Measurements from ENCODE around the gene PHAF1.

DNA sequence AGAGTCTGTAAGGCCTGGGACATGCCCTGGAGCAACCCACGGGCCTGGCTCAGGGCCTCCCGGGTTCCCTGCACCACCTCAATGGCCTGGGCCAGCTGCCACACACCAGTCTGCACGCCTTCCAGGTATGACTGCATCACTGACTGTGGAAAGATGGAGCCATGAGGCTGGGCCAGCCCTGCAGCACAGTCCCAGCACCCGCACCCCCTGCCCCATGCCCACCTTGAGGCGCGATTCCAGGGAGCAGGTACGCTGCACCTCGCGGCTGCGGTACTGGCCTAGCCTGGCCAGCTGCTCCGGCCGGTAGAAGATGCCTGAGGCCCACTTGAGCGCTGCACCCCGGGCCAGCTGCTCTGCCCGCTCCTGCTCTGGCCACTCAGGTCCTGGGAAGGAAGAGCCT lies 79.1 kb downstream of the PHAF1 start:
- TF ChIP-seq POLR2AphosphoS5 (IDR thresholded peaks at IDR 0.05): no peak
- TF ChIP-seq, protein P1, sequence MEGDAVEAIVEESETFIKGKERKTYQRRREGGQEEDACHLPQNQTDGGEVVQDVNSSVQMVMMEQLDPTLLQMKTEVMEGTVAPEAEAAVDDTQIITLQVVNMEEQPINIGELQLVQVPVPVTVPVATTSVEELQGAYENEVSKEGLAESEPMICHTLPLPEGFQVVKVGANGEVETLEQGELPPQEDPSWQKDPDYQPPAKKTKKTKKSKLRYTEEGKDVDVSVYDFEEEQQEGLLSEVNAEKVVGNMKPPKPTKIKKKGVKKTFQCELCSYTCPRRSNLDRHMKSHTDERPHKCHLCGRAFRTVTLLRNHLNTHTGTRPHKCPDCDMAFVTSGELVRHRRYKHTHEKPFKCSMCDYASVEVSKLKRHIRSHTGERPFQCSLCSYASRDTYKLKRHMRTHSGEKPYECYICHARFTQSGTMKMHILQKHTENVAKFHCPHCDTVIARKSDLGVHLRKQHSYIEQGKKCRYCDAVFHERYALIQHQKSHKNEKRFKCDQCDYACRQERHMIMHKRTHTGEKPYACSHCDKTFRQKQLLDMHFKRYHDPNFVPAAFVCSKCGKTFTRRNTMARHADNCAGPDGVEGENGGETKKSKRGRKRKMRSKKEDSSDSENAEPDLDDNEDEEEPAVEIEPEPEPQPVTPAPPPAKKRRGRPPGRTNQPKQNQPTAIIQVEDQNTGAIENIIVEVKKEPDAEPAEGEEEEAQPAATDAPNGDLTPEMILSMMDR (IDR thresholded peaks at IDR 0.05): no peak
